Measurements from ENCODE around the gene HSPB1.
"Not testable (repeated sequence)": the region's sequence is repeated elsewhere in the genome, so short reads cannot be mapped to it uniquely, and the experiment has no call there.

Gene HSPB1

DNA sequence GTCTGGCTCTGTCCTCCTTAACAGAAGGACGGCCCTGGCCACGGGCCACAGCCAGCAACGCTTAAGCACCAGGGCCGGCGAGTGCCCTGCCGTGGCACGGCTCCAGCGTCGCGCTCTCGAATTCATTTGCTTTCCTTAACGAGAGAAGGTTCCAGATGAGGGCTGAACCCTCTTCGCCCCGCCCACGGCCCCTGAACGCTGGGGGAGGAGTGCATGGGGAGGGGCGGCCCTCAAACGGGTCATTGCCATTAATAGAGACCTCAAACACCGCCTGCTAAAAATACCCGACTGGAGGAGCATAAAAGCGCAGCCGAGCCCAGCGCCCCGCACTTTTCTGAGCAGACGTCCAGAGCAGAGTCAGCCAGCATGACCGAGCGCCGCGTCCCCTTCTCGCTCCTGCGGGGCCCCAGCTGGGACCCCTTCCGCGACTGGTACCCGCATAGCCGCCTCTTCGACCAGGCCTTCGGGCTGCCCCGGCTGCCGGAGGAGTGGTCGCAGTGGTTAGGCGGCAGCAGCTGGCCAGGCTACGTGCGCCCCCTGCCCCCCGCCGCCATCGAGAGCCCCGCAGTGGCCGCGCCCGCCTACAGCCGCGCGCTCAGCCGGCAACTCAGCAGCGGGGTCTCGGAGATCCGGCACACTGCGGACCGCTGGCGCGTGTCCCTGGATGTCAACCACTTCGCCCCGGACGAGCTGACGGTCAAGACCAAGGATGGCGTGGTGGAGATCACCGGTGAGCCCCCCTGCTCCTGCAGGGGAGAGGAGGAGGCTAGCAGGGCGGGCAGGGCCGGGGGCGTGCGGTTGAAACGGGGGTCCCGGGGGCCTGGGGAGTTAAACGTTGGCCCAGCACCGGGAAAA, at the start of gene HSPB1:
TSS of gene HSPB1 (plus strand) at position 327 of the 855 bp plus-strand sequence. CDS start at position 367, 40 bp downstream.
- peak in 1 of 2 donors; percentile 29 for DNase-seq (ENCODE audit: low read depth in 2 of 2)

GRCh38 chr7:76254781-76255180, 47.7 kb upstream of the HSPB1 start:
- DNase-seq (ENCODE audit: low read depth in 2 of 2) = no peak

GRCh38 chr7:76257973-76258372, 44.5 kb upstream of the HSPB1 start:
- no peak for DNase-seq (ENCODE audit: low read depth in 2 of 2)

DNA sequence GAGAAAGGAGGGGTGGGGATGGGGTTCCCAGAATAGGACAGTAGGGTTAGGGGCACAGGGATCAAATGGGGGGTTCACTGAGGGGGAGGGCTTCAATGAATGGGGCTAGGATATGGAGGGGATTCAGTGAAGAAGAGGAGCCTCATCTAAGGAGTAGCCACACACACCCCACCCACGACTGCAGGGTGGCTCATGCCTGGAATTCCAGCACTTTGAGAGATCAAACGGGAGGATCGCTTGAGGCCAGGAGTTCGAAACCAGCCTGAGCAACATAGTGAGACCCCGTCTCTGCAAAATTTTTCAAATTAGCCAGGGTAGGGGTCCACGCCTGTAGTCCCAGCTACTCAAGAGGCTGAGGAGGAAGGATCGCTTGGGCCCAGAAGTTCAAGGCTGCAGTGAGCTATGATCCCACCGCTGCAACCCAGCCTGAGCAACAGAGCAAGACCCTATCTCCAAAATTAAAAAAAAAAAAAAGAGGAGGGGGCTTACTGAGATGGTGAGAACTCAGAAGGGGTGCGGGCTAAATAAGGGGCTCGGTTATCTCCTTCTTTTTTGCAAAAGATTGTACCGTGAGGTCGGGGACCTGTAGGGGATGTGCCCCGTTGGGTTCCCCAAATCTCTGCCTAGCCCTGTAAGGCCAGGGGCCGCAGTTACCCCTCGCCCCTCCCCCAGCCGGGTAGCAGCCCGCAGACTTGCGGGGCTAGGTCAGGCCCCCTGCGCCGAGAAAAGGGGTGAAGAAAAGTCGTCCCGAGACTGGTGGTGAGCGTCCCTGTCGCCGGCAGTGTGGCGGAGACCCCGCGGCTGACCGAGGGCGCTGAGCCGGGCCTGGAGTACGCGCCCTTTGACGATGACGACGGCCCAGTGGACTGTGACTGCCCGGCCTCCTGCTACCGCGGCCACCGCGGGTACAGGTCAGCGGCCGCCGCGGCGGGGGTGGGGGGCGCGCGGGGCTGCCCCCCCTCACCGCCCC, 43.1 kb upstream of the HSPB1 start:
- no peak for DNase-seq (ENCODE audit: low read depth in 2 of 2)

DNA sequence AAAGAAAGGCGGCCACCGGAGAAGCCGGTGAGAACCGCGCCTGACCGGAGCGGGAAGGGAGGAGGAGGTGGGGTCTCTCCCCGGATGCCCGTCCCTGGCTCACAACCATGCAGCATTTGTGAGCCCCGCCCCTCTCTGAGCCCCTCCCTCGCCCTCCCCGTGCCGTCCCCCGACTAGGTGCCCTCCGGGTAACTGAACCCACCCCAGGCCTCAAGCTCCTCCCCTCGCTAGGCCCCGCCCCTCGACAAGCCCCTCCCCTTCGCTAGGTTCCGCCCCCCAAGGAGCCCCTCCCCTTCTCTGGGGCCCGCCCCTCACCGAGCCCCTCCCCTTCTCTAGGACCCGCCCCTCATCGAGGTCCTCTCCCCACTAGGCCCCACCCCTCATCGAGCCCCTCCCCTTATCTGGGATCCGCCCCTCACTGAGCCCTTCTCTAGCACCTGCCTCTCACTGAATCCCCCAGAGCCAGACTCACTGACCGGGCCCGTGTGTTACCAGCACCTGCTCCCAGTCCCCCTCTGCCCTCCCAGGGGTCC, 42.2 kb upstream of the HSPB1 start:
- DNase-seq (ENCODE audit: low read depth in 2 of 2) = peak in 1 of 2 donors; percentile 50

- DNase-seq (ENCODE audit: low read depth in 2 of 2) = no peak
Observed at GRCh38 chr7:76261329-76261728, 41.1 kb upstream of the HSPB1 start.

DNA sequence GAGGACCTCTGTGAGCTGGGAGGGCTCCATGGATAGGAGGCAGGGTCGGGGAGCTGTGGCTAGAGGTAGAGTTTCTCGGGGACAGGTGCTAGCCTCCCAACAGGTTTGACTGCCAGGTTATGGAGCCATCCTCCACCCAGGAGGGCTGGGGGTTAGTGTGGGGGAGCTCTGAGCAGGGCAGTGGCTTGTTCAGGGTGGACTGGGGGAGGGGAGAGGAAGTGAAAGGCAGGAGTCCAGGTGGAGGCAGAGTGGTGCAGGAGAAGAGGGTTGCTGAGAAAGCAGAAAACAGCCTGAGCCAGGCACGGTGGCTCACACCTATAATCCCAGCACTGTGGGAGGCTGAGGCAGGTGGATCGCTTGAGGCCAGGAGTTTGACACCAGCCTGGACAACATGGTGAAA, 40.5 kb upstream of the HSPB1 start:
- no peak for DNase-seq (ENCODE audit: low read depth in 2 of 2)

- DNase-seq (ENCODE audit: low read depth in 2 of 2) = peak in 1 of 2 donors; percentile 23
Observed at GRCh38 chr7:76262683-76263402, 39.6 kb upstream of the HSPB1 start.

DNA sequence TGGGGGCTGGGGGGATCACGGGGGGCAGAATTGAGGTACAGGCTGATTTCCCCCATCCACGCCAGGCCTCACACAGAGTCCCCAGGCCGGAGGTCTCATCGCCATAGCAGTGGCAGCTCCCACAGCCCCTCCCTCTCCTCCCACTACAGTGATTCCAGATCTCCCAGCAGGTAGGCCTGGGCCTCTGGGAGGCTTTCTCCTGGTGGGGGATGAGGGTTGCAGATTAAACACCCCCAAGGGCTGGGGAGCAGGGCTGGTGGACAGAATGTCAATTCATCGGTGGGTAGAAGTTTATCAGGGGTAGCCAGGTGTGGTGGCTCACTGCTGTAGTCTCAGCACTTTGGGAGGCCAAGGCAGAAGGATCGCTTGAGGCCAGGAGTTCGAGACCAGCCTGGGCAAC, 37.2 kb upstream of the HSPB1 start:
- no peak for DNase-seq (ENCODE audit: low read depth in 2 of 2)

GRCh38 chr7:76267107-76267893, 35.2 kb upstream of the HSPB1 start:
- DNase-seq (ENCODE audit: low read depth in 2 of 2) = no peak

DNA sequence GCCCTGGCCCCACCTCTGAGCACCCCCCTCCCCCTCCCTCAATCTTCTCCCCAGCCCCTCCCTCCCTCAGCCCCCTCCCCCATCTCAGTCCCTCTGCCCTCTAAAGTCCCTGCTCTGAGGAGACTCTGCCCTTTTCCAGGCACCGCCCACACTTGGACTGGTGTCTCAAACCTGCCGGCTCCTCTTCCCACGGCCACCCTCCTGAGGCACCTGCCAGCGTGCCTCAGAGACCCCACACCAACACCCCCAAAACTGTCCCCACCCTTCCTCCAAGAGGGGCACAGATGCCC, 34.6 kb upstream of the HSPB1 start:
- DNase-seq (ENCODE audit: low read depth in 2 of 2) = no peak

DNA sequence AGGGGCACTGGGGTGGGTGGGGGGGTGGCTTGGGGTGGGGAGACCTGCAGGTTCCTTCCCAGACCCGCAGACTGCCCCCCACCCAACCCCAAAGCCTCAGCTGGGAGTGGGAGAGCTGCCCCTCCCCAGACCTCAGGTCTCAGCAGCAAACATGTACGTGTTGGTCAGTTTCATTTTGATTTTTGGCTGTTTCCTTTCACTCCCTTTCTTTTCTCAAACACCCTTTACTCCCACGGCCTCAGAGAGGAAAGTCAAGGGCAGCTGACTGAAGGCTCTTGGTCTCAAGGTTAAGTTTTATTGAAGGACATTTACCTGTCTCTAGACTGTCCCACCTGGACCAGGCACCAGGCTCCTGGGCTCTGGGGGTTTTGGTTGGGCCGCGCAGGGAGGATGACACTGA, 34.1 kb upstream of the HSPB1 start:
- no peak for DNase-seq (ENCODE audit: low read depth in 2 of 2)

GRCh38 chr7:76269895-76270294, 32.6 kb upstream of the HSPB1 start:
- no peak for DNase-seq (ENCODE audit: low read depth in 2 of 2)

DNA sequence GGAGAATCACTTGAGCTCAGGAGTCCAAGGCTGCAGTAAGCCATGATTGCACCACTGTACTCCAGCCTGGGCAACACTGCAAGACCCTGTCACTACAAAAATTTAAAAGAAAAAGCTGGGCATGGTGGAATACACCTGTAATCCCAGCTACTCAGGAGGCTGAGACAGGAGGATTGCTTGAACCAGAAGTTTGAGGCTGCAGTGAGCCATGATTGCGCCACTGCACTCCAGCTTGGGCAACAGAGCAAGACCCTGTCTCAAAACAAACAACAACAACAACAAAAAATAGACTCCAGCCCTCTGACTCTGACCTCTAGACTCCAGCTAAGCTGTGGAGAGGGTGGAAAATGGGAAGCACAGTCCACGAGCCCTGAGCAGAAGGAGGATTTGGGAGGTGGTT, 31.1 kb upstream of the HSPB1 start:
- not testable (repeated sequence) for DNase-seq (ENCODE audit: low read depth in 2 of 2)

DNA sequence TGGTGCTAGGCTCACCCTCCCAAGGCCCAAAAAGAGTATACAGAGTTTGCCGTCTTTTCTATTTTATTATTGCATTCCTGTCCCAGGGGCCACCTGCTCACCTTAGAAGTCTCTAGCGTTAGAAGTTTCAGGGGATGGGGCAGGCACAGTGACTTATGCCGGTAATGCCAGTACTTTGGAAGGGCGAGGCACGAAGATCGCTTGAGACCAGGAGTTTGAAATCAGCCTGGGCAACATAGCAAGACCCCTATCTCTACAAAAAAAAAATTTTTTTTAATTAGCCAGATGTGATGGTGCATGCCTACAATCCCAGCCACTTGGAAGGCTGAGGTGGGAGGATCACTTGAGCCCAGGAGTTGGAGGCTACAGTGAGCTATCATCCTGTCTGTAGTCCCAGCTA, 30.3 kb upstream of the HSPB1 start:
- DNase-seq (ENCODE audit: low read depth in 2 of 2) = no peak

DNA sequence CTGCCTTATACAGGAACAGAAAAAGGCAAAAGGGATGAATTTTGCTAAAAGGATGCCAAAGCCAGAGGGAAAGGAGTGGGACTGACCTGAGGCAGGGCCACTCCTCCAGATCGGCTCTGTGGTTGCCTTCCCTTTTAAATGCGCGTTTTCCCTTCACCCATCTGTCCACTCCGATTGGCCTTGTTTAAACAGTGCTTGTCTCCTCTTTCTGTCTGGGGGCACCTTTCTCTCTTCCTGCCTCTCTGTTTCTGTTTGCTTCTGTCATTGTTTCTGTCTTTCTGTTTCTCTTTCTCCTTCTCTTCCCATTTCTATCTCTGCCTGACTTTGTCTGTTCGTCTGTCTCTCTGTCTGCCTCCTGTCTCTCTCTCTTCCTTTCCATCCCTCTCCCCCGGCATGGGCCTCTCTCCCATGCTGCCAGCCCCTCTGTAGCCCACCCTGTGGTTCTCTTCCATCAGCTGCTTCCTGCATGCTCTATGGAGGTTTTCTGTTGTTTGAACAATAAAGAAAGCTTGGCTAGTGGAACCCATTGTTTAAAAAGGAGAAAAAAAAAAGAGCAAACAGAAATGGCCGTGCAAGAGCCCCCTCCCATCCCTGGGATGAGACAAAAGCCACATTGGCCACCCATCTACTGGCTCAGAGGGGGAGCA, 29.5 kb upstream of the HSPB1 start:
- DNase-seq (ENCODE audit: low read depth in 2 of 2) = no peak

DNA sequence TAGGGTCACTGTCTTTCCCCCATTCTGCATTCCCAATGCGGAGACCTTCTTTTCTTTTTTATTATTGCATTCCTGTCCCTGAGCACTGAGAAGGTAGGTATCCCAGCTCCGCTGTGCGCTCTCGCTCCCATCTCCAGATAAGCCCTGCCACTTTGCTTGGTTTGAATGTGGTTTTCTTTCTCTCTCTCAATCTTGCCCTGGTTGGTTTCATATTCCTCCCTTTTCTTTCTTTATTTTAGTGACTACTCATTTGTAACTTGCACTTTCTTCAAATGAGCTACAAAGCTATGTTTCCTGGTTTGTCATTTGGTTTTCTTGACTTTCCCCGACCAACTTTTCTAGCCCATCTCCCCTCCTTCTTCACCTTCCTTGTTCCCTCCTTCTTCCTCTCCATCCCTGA, 29.0 kb upstream of the HSPB1 start:
- no peak for DNase-seq (ENCODE audit: low read depth in 2 of 2)

- DNase-seq (ENCODE audit: low read depth in 2 of 2) = no peak
Observed at GRCh38 chr7:76278540-76278939, 23.9 kb upstream of the HSPB1 start.

- no peak for DNase-seq (ENCODE audit: low read depth in 2 of 2)
Observed at GRCh38 chr7:76280408-76280807, 22.1 kb upstream of the HSPB1 start.

GRCh38 chr7:76281006-76281705, 21.3 kb upstream of the HSPB1 start:
- no peak for DNase-seq (ENCODE audit: low read depth in 2 of 2)

All from stimulated activated CD8-positive, alpha-beta memory T cell treated with anti-CD3 and anti-CD28 coated beads, Interleukin-2, amount 100 ng/mL, for 48 hours (primary cell).